Daoy (cell line): ENCODE data around the gene FADS1. TPM values are rescaled to one million over a fixed set of nuclear protein-coding genes. Genes with fewer than 3 reads are reported as not detected.

Source experiments
- DNase-seq: peaks from one replicate; pipeline ENCODE4 v3.0.0-alpha.2; 2015; ENCODE audit warnings: low read depth
- total RNA-seq: library from RNA; depleted of rRNA; stranded (reverse); fragments of >200 nt; shearing (Covaris generic); gene quantifications from 2 replicates; pipeline ENCODE4 v1.2.3, GENCODE V29; 2014

FADS1 gene
- total RNA-seq, 1 experiment from 2014 or later, result 35.9 TPM

- DNase-seq, result no peak
These were observed 38.4 kb downstream of the FADS1 start for GRCh38 chr11:61778357-61778886.

- DNase-seq, result no peak
These were observed 39.3 kb downstream of the FADS1 start for GRCh38 chr11:61777234-61778090.

- DNase-seq, result peak; percentile 50
These were observed 40.2 kb downstream of the FADS1 start for GRCh38 chr11:61776561-61777075.

- DNase-seq, result no peak
These were observed 40.9 kb downstream of the FADS1 start for GRCh38 chr11:61775606-61776554.

- DNase-seq, result no peak
These were observed 41.7 kb downstream of the FADS1 start for GRCh38 chr11:61775106-61775505.

- DNase-seq, result no peak
These were observed 42.4 kb downstream of the FADS1 start for GRCh38 chr11:61774411-61774810.

GRCh38 chr11:61773809-61774208 lies 43.0 kb downstream of the FADS1 start:
- no peak for DNase-seq

- DNase-seq, result no peak
These were observed 43.4 kb downstream of the FADS1 start for GRCh38 chr11:61773356-61773755.

GRCh38 chr11:61771985-61772455 lies 44.8 kb downstream of the FADS1 start:
- no peak for DNase-seq

- DNase-seq, result no peak
These were observed 45.5 kb downstream of the FADS1 start for GRCh38 chr11:61771195-61771894.

- no peak for DNase-seq
These were observed 46.7 kb downstream of the FADS1 start for GRCh38 chr11:61769946-61770683.

- no peak for DNase-seq
These were observed 47.5 kb downstream of the FADS1 start for GRCh38 chr11:61769169-61769920.

- no peak for DNase-seq
These were observed 48.3 kb downstream of the FADS1 start for GRCh38 chr11:61768376-61769076.

- peak; percentile 26 for DNase-seq
These were observed 50.4 kb downstream of the FADS1 start for GRCh38 chr11:61766353-61766841.

GRCh38 chr11:61765550-61766253 lies 51.1 kb downstream of the FADS1 start:
- DNase-seq, result no peak

GRCh38 chr11:61764606-61765260 lies 52.1 kb downstream of the FADS1 start:
- no peak for DNase-seq

- no peak for DNase-seq
These were observed 52.7 kb downstream of the FADS1 start for GRCh38 chr11:61763930-61764605.
